ENCODE measurements around the gene ABCC4.

Gene ABCC4

GRCh38 chr13:95221971-95222732, 79.1 kb downstream of the ABCC4 start:
- DNase-seq (ENCODE audit: low read depth): no peak
- H3K4me3 ChIP-seq (ENCODE audit: low read length): no peak overlapping the region
- TF ChIP-seq CTCF (conservative IDR thresholded peaks at IDR 0.05; ENCODE audit: low read length): no peak

- H3K4me3 ChIP-seq (ENCODE audit: low read length): no peak overlapping the region
- no peak for DNase-seq (ENCODE audit: low read depth)
- TF ChIP-seq CTCF (conservative IDR thresholded peaks at IDR 0.05; ENCODE audit: low read length): no peak
Observed at GRCh38 chr13:95220611-95221010, 80.6 kb downstream of the ABCC4 start.

GRCh38 chr13:95217920-95218830, 83.1 kb downstream of the ABCC4 start:
- no peak for TF ChIP-seq CTCF (conservative IDR thresholded peaks at IDR 0.05; ENCODE audit: low read length)
- H3K4me3 ChIP-seq (ENCODE audit: low read length): no peak overlapping the region
- DNase-seq (ENCODE audit: low read depth): no peak

GRCh38 chr13:95216182-95216581, 85.1 kb downstream of the ABCC4 start:
- no peak overlapping the region for H3K4me3 ChIP-seq (ENCODE audit: low read length)
- no peak for DNase-seq (ENCODE audit: low read depth)
- TF ChIP-seq CTCF (conservative IDR thresholded peaks at IDR 0.05; ENCODE audit: low read length): no peak

GRCh38 chr13:95212983-95213850, 88.0 kb downstream of the ABCC4 start:
- TF ChIP-seq CTCF (conservative IDR thresholded peaks at IDR 0.05; ENCODE audit: low read length): no peak
- H3K4me3 ChIP-seq (ENCODE audit: low read length): no peak overlapping the region
- no peak for DNase-seq (ENCODE audit: low read depth)

GRCh38 chr13:95209109-95209508, 92.1 kb downstream of the ABCC4 start:
- no peak for TF ChIP-seq CTCF (conservative IDR thresholded peaks at IDR 0.05; ENCODE audit: low read length)
- DNase-seq (ENCODE audit: low read depth): no peak
- no peak overlapping the region for H3K4me3 ChIP-seq (ENCODE audit: low read length)
